Measurements from ENCODE around the gene PDHX.

Gene PDHX

DNA sequence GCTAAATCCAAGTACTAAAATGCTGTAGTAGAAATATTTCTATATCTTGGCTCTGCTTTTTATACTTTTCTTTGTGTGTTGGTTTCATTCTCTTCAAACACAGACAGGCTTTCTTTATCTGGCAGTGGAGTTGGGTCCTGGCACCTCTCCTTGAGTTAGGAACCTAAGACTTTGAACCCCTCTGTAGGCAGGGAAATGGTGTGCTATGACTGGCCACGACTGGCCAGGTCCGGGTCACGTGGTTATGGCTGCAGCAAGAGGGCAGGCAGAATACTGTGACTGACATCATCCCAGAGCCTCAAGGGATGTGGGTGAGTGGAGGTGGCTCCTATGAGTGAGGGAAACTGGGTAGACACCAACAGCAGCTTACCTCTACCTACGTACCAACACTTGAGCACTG lies 42.2 kb upstream of the PDHX start:
- Histone ChIP-seq H3K4me2 (ENCODE audit: low read depth, low read length) (no peak overlapping the region), H3K79me2 (ENCODE audit: low read length) (no peaks in the 10 kb centered on the region), H3K9me3 (replicated peaks; ENCODE audit: insufficient read depth, low read length) (no peaks in the 10 kb centered on the region), H3K36me3 (replicated peaks; ENCODE audit: insufficient read depth, low read length) (no peaks in the 10 kb centered on the region), H4K20me1 (ENCODE audit: insufficient read depth, low read length) (no peaks in the 10 kb centered on the region), H3K9ac (ENCODE audit: low read length) (no peak overlapping the region), H2AFZ (ENCODE audit: low read length) (no peak overlapping the region), H3F3A (ENCODE audit: insufficient read depth, low read length) (no peaks in the 10 kb centered on the region), H3K27me3 (replicated peaks; ENCODE audit: insufficient read depth, low read length) (no peaks in the 10 kb centered on the region), H3K4me3 (ENCODE audit: low read length) (no peak overlapping the region), H3K27ac (ENCODE audit: low read length) (no peak overlapping the region), H3K4me1 (ENCODE audit: low read length) (no peaks in the 10 kb centered on the region), H3K9me2 (replicated peaks; ENCODE audit: insufficient read depth, low read length) (no peaks in the 10 kb centered on the region)
- TF ChIP-seq EZH2 (optimal IDR thresholded peaks at IDR 0.05; ENCODE audit: low read depth, low read length) = no peak
- TF ChIP-seq, protein P1, sequence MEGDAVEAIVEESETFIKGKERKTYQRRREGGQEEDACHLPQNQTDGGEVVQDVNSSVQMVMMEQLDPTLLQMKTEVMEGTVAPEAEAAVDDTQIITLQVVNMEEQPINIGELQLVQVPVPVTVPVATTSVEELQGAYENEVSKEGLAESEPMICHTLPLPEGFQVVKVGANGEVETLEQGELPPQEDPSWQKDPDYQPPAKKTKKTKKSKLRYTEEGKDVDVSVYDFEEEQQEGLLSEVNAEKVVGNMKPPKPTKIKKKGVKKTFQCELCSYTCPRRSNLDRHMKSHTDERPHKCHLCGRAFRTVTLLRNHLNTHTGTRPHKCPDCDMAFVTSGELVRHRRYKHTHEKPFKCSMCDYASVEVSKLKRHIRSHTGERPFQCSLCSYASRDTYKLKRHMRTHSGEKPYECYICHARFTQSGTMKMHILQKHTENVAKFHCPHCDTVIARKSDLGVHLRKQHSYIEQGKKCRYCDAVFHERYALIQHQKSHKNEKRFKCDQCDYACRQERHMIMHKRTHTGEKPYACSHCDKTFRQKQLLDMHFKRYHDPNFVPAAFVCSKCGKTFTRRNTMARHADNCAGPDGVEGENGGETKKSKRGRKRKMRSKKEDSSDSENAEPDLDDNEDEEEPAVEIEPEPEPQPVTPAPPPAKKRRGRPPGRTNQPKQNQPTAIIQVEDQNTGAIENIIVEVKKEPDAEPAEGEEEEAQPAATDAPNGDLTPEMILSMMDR (IDR thresholded peaks at IDR 0.05; ENCODE audit: low read length) = no peak
- TF ChIP-seq EZH2phosphoT487 (IDR thresholded peaks at IDR 0.05; ENCODE audit: low read length) = no peak
- no peak for DNase-seq

DNA sequence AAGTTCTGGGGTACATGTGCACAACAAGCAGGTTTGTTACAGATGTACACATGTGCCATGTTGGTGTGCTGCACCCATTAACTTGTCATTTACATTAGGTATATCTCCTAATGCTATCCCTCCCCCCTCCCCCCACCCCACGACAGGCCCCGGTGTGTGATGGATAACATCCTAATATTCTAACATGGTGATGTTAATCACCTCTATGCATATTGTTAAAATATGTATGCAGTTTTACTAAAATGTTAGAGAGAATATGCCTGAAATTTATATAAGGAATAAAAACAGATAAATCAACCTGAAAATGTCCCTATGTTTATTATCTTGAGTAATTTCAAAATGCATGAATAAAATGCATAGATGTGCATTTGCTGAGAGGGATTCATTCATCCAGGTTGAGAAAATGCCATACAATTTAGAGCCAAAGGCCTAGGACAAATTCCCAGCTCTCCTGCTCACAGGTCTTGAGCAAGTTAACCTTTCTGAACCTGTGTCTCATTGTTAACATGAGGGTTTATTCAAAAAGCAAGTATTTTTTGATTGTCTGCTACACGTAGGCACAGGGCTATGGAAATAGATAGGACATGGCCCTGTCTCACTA lies 38.9 kb upstream of the PDHX start:
- no peaks in the 10 kb centered on the region for H3K79me2 ChIP-seq (ENCODE audit: low read length)
- TF ChIP-seq, protein P1 (IDR thresholded peaks at IDR 0.05; ENCODE audit: low read length) = no peak
- TF ChIP-seq EZH2 (optimal IDR thresholded peaks at IDR 0.05; ENCODE audit: low read depth, low read length) = no peak
- no peak for TF ChIP-seq EZH2phosphoT487 (IDR thresholded peaks at IDR 0.05; ENCODE audit: low read length)
- no peaks in the 10 kb centered on the region for H3F3A ChIP-seq (ENCODE audit: insufficient read depth, low read length)
- no peaks in the 10 kb centered on the region for H4K20me1 ChIP-seq (ENCODE audit: insufficient read depth, low read length)
- no peak overlapping the region for H3K4me3 ChIP-seq (ENCODE audit: low read length)
- no peaks in the 10 kb centered on the region for H3K4me1 ChIP-seq (ENCODE audit: low read length)
- no peaks in the 10 kb centered on the region for H3K9me2 ChIP-seq (replicated peaks; ENCODE audit: insufficient read depth, low read length)
- H3K27me3 ChIP-seq (replicated peaks; ENCODE audit: insufficient read depth, low read length) = no peaks in the 10 kb centered on the region
- DNase-seq = no peak
- H3K27ac ChIP-seq (ENCODE audit: low read length) = no peak overlapping the region
- no peaks in the 10 kb centered on the region for H3K36me3 ChIP-seq (replicated peaks; ENCODE audit: insufficient read depth, low read length)
- H3K4me2 ChIP-seq (ENCODE audit: low read depth, low read length) = no peak overlapping the region
- H3K9me3 ChIP-seq (replicated peaks; ENCODE audit: insufficient read depth, low read length) = no peaks in the 10 kb centered on the region
- no peak overlapping the region for H2AFZ ChIP-seq (ENCODE audit: low read length)
- no peak overlapping the region for H3K9ac ChIP-seq (ENCODE audit: low read length)

DNA sequence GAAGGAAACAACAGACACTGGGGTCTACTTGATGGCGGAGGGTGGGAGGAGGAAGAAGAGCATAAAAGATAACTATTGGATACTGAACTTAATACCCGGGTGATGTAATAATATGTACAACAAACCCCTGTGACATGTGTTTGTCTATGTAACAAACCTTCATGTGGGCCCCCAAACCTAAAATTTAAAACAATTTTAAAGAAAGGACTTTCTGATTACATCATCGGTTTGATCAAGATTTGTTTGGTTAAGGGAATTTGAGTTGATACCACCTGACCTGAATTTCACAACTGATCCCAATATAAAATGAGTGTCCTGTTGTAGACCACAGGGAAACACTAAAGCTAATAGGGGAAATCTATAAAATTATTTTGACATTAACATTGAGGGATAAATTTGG lies 34.5 kb upstream of the PDHX start:
- Histone ChIP-seq H3K9me3 (replicated peaks; ENCODE audit: insufficient read depth, low read length) (no peaks in the 10 kb centered on the region), H3F3A (ENCODE audit: insufficient read depth, low read length) (no peaks in the 10 kb centered on the region), H3K4me2 (ENCODE audit: low read depth, low read length) (no peak overlapping the region), H2AFZ (ENCODE audit: low read length) (no peak overlapping the region), H4K20me1 (ENCODE audit: insufficient read depth, low read length) (no peaks in the 10 kb centered on the region), H3K79me2 (ENCODE audit: low read length) (no peaks in the 10 kb centered on the region), H3K27ac (ENCODE audit: low read length) (no peak overlapping the region), H3K27me3 (replicated peaks; ENCODE audit: insufficient read depth, low read length) (no peaks in the 10 kb centered on the region), H3K9me2 (replicated peaks; ENCODE audit: insufficient read depth, low read length) (no peaks in the 10 kb centered on the region), H3K36me3 (replicated peaks; ENCODE audit: insufficient read depth, low read length) (no peaks in the 10 kb centered on the region), H3K4me1 (ENCODE audit: low read length) (no peaks in the 10 kb centered on the region), H3K4me3 (ENCODE audit: low read length) (no peak overlapping the region), H3K9ac (ENCODE audit: low read length) (no peak overlapping the region)
- TF ChIP-seq EZH2 (optimal IDR thresholded peaks at IDR 0.05; ENCODE audit: low read depth, low read length) = no peak
- TF ChIP-seq EZH2phosphoT487 (IDR thresholded peaks at IDR 0.05; ENCODE audit: low read length) = no peak
- TF ChIP-seq, protein P1 (IDR thresholded peaks at IDR 0.05; ENCODE audit: low read length) = no peak
- DNase-seq = no peak
